Esophagus (tissue), 2 donors: ENCODE data around the gene SLC4A1. TPM values are rescaled to one million over a fixed set of nuclear protein-coding genes. Genes with fewer than 3 reads are reported as not detected.

ENCODE experiments used
- H3K27ac ChIP-seq, 2 donors: one replicate each; pipeline ENCODE4 v1.5.1; 2013; ENCODE audit warnings: low read depth in 2 of 2, mild to moderate bottlenecking in 2 of 2, inconsistent platforms in 1 of 2, low read length in 1 of 2, moderate library complexity in 1 of 2
- H3K27me3 ChIP-seq, 2 donors: one replicate each; pipeline ENCODE4 v1.6.1; 2013; ENCODE audit warnings: low read length in 2 of 2, control low read depth in 1 of 2, mild to moderate bottlenecking in 1 of 2; ENCODE audit not compliant: insufficient read depth in 2 of 2, control insufficient read depth in 1 of 2
- H3K36me3 ChIP-seq, 2 donors: one replicate each; pipeline ENCODE4 v1.6.1; 2013; ENCODE audit warnings: low read length in 1 of 2; ENCODE audit not compliant: control insufficient read depth in 2 of 2, insufficient read depth in 2 of 2
- H3K4me1 ChIP-seq, 2 donors: one replicate each; pipeline ENCODE4 v1.6.1; 2013; ENCODE audit warnings: low read length in 1 of 2; ENCODE audit not compliant: control insufficient read depth in 2 of 2, insufficient read depth in 2 of 2
- H3K4me3 ChIP-seq, 2 donors: one replicate each; pipeline ENCODE4 v1.5.1; 2013; ENCODE audit warnings: low read length in 2 of 2, mild to moderate bottlenecking in 2 of 2, low read depth in 1 of 2, moderate library complexity in 1 of 2
- H3K9me3 ChIP-seq, 2 donors: one replicate each; pipeline ENCODE4 v1.6.1; 2013; ENCODE audit warnings: mild to moderate bottlenecking in 2 of 2, low read depth in 1 of 2, low read length in 1 of 2, moderate library complexity in 1 of 2; ENCODE audit not compliant: control insufficient read depth in 2 of 2, insufficient read depth in 1 of 2
- WGBS, 2 donors: extraction: QIAGEN DNeasy Blood & Tissue Kit; methylation state at CpG; one replicate each; pipeline ENCODE4 v1.1.7; 2013; 5-methylcytosine and 5-hydroxymethylcytosine counted together
- polyA plus RNA-seq, 2 donors: library from polyadenylated mRNA; stranded (reverse); fragments of 200-250 nt; gene quantifications; one replicate each; pipeline ENCODE4 v1.2.3, GENCODE V29; 2013
- donor health status: healthy with polysubstance abuse.
- donor health status: Bipolar disorder and iron deficiency.

SLC4A1 gene
- polyA plus RNA-seq, 2 donors, result not detected

- Histone ChIP-seq H3K9me3 (no peaks in the 10 kb centered on the region), H3K36me3 (no peaks in the 10 kb centered on the region), H3K27ac (no peak overlapping the region), H3K4me3 (no peak overlapping the region), H3K4me1 (no peaks in the 10 kb centered on the region), H3K27me3 (no peaks in the 10 kb centered on the region)
- WGBS, 2 donors, result 75 to 79% methylated on average over 6 of the region's 6 CpGs
Observed at GRCh38 chr17:44272954-44273353, 5.0 kb upstream of the SLC4A1 start.

GRCh38 chr17:44272321-44272951 is 4.5 kb upstream of the SLC4A1 start:
- Histone ChIP-seq H3K4me1 (no peaks in the 10 kb centered on the region), H3K4me3 (no peak overlapping the region), H3K36me3 (no peaks in the 10 kb centered on the region), H3K9me3 (no peaks in the 10 kb centered on the region), H3K27ac (no peak overlapping the region), H3K27me3 (no peaks in the 10 kb centered on the region)
- 54 to 58% methylated on average over 13 of the region's 13 CpGs for WGBS, 2 donors

DNA sequence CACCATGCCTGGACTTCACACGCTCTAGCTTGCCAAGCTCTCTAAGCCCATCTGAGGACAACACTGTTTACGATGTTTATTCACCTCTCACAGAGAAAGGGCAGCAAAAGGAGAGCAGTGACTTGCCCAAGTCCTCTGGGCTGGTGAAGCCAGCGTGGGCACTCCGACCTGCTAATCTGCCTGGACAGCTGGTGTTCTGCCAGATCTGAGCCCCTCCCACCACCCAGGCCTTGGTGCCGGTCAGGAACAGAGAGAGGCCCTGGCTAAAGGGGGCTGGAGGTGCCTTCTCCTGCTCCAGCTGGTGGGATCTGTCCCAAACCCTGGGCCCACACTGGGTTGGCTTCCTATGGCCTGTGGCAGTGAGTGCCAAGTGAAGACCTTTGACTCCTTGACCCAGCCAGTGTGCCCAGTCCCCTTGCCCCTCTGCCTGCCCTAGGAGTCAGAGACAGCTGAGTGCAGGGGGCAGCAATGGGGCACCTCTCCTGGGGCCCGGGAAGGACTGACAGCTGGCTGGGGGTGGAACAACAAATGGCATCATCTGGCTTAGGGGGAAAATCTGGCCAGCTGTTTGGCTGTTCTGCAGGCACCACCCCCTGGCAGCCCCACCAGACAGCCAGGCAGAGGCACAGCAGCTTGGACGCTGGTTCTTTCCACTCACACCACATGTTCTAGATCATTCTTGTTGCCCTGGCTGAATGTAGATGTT is 1.8 kb upstream of the SLC4A1 start:
- H3K4me1 ChIP-seq, result no peaks in the 10 kb centered on the region
- no peaks in the 10 kb centered on the region for H3K9me3 ChIP-seq
- no peaks in the 10 kb centered on the region for H3K36me3 ChIP-seq
- H3K4me3 ChIP-seq, result no peak overlapping the region
- no peak overlapping the region for H3K27ac ChIP-seq
- WGBS, 2 donors, result 60 to 66% methylated on average over 7 of the region's 7 CpGs
- no peaks in the 10 kb centered on the region for H3K27me3 ChIP-seq

DNA sequence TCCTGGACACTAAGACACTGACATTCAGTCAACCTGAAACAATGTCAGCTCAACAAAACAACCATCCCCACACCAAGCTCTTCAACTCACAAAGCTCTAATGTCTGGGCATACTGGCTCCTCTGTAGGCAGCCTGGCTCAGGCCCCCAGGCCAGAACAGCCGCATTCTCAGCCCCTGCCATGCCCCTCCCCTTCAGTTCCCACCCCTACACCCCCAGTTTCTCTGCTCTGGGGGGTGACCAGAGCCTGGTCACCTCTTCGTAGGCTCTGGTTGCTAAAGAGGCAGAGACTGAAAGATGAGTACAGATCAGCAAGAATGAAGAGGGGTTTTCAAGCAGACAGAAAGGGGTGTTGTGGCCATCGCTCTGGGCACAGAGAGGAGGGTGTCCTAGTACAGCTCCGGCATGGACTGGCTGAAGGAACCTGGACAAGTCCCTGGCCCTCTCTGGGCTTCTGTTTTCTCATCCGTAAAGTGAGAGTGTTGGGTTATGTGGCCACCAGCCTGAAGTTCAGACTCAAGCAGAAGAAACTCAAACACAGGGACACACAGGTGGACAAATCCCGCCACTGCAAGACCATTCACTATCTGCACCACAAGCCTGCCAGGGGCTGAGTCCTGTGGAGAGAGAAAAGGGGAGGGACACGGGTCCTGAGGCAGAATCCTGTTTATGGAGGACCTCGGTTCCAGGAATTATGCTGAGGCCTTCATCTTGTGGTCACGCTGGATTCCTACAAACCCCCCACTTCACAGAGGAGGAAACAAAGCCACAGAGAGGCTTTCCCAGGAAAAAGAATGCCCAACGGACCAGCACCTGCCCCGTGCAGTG is 987 bp upstream of the SLC4A1 start:
- Histone ChIP-seq H3K27ac (no peak overlapping the region), H3K36me3 (no peaks in the 10 kb centered on the region), H3K9me3 (no peaks in the 10 kb centered on the region), H3K27me3 (no peaks in the 10 kb centered on the region), H3K4me1 (no peaks in the 10 kb centered on the region), H3K4me3 (no peak overlapping the region)
- WGBS, 2 donors, result 73% methylated on average over 11 of the region's 11 CpGs

- no peak overlapping the region for H3K4me3 ChIP-seq
- H3K4me1 ChIP-seq, result no peaks in the 10 kb centered on the region
- no peaks in the 10 kb centered on the region for H3K36me3 ChIP-seq
- H3K27me3 ChIP-seq, result no peaks in the 10 kb centered on the region
- 87 to 93% methylated on average over 5 of the region's 5 CpGs for WGBS, 2 donors
- H3K27ac ChIP-seq, result no peak overlapping the region
- no peaks in the 10 kb centered on the region for H3K9me3 ChIP-seq
Observed at GRCh38 chr17:44267165-44267455, 825 bp downstream of the SLC4A1 start.

- H3K27ac ChIP-seq, result no peak overlapping the region
- H3K36me3 ChIP-seq, result no peaks in the 10 kb centered on the region
- H3K4me3 ChIP-seq, result no peak overlapping the region
- H3K27me3 ChIP-seq, result no peaks in the 10 kb centered on the region
- WGBS, 2 donors, result 63 to 78% methylated on average over 9 of the region's 9 CpGs
- H3K9me3 ChIP-seq, result no peaks in the 10 kb centered on the region
- H3K4me1 ChIP-seq, result no peaks in the 10 kb centered on the region
Observed at GRCh38 chr17:44266402-44267164, 1.4 kb downstream of the SLC4A1 start.

DNA sequence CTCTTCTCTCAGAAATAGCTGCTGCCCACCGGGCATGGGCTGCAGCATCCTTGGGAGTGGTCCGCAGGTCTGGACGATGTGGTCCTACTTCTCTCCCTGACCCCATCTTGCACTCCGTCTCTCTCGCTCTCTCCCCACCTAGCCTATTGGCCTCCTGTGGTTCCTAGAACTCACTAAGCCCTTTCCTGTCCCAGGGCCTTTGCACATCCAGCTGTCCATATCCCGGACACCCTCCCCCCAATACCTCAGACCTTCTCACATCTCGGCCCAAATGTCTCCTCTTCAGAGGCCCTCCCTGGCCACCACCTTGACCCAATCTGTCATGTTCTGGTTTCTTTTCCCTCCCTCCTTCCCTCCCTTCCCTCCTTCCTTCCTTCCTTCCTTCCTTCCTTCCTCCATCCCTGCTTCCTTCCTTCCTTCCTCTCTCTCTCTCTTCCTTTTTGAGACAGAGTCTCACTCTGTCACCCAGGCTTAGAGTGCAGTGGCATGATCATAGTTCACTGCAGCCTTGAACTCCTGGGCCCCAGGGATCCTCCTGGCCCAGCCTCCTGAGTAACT is 4.5 kb downstream of the SLC4A1 start:
- no peak overlapping the region for H3K27ac ChIP-seq
- WGBS, 2 donors, result 92 to 93% methylated on average over 7 of the region's 7 CpGs
- H3K9me3 ChIP-seq, result no peaks in the 10 kb centered on the region
- no peaks in the 10 kb centered on the region for H3K4me1 ChIP-seq
- no peaks in the 10 kb centered on the region for H3K27me3 ChIP-seq
- H3K4me3 ChIP-seq, result no peak overlapping the region
- H3K36me3 ChIP-seq, result no peaks in the 10 kb centered on the region

GRCh38 chr17:44262654-44263225 is 5.2 kb downstream of the SLC4A1 start:
- Histone ChIP-seq H3K4me3 (no peak overlapping the region), H3K36me3 (no peaks in the 10 kb centered on the region), H3K9me3 (no peaks in the 10 kb centered on the region), H3K27me3 (no peaks in the 10 kb centered on the region), H3K27ac (no peak overlapping the region), H3K4me1 (no peaks in the 10 kb centered on the region)
- WGBS, 2 donors, result 73 to 75% methylated on average over 11 of the region's 11 CpGs

GRCh38 chr17:44260296-44260695 is 7.6 kb downstream of the SLC4A1 start:
- Histone ChIP-seq H3K4me1 (no peaks in the 10 kb centered on the region), H3K9me3 (no peaks in the 10 kb centered on the region), H3K27me3 (no peaks in the 10 kb centered on the region), H3K36me3 (no peaks in the 10 kb centered on the region), H3K27ac (no peak overlapping the region), H3K4me3 (no peak overlapping the region)
- 87 to 95% methylated on average over 6 of the region's 6 CpGs for WGBS, 2 donors
